NK-92 treated with Interleukin-12 subunit alpha and Interleukin-12 subunit beta, amount 100 ng/mL, for 24 hours (cell line): ENCODE measurements around the gene PDE2A.

ENCODE experiments used
- DNase-seq: peaks from one replicate; lab custom pipeline; 2025; lab: John Stamatoyannopoulos, UW

PDE2A gene

DNA sequence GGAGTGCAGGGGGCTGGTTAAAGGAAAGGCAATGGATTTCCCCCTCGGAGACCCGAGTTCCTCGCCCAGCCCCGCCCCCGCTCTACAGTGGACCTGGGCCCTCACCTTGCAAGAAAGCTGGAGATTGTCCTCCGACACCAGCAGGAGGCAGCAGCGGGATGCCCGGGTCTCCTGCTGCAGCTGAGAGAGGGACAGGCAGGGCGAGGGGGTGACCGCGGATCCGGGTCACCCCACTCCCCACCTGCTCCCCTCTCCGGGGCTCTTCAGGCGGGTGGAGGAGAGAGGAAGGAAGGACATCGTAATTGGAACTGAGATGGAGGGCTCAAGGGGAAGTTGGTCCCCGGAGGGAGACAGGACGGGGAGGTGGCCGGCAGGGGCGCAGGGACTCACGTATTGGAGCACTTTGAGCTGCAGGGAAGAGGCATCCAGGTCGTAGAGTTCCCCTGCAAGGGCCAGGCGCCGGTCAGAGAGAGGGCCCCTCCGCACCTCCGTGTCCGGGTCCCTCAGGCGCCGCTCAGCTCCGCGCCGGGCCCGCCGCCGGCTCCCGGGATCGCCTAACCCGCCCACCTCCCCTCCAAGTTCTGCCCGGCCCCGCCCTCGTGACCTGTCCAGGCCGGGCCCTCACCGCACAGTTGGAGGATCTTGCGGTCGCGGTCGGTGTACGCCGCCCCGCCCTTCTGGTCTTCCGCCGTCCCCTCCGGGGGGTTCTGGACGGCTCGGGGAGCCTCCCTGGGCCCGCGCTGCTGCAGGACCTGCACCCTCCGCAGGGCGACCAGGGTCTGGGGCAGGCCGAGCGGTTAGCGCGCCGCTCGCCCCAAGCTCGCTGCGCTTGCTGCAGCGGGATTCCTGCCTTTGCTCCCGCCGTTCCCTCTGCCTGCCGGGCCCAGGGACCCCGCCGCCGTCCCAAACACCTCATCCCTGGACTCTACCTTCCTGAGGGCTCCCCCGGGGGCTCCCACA is 84.1 kb downstream of the PDE2A start:
- no peak for DNase-seq

DNA sequence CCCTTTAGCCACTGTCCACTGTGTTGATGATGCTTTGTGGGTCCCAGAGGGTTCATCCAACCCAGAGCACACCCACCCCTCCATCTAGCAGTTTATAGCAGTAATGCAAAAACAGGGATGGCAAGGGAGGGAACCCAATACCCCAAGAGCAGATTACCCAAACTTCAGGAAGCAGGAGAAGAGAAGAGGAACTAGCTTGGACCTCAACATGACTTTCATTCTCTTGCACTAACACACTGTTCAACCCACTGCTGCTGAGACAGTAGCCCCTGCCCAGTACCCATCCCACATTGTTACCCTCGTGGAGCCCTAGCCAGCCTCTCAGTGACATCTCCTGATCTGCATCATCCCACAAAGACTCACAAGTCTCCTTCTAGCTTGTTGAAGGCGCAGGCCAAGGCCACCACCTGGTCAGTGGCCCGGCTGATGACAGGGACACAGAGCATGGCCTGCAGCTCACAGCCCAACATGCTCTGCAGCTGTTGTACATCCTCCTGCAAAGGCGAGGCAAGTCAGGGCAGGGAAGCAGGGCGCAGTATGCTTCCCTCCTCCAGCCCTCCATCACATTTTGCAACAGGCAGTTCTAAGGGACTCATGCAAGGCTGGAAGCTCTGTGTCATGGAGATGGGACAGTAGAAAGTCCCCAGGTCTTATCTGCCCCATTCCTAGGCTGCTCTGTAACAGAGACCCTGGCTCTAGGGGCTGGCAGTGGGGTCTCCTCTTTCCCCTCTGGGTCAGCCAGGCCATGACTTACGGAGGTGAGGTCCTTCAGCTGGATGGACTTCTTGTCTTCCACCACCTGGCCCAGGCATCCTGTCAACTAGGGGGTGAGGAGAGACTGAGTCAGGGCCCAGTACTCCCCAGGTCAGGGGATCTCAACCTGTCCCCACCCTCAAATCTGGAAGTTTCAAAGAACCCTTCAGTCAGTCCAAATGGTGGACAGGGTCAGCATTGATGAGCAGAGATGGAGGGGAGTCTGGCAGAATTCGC is 85.5 kb downstream of the PDE2A start:
- DNase-seq: no peak

- DNase-seq: no peak
Observed at GRCh38 chr11:72587696-72588095, 86.5 kb downstream of the PDE2A start.

- no peak for DNase-seq
Observed at GRCh38 chr11:72586321-72587090, 87.7 kb downstream of the PDE2A start.

GRCh38 chr11:72585762-72586311 is 88.4 kb downstream of the PDE2A start:
- peak; percentile 40 for DNase-seq

DNA sequence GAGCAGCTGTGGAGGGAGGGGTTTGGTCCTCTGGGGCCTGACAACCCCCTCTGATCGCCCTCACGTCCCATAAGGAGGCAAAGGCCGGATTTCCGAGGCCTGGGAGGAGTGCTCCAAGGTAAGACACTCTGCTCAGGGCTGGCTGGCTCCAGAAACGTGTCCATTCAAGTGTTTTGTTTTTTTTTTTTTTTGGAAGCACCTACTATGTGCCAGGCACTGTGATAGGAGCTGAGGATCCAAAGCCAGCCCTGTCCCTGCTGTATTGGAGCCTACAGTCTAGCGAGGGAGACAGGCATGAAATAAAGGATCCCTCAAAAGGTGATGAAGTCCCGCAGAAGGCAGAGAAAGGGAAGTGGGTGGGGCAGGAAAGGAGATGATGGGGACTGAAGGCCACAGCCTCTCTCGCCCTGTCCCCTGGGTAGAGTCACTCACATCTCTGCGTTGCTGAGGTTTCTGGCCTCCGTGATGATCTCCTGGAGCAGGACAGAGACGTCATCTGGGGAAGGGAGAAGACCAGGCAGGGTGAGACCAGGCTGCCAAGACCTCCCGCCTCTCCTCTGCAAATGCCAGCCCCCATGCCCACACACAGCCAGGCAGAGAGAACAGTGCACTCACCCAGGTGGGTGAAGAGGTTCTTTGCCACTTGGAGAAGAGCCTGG is 89.2 kb downstream of the PDE2A start:
- DNase-seq: no peak

DNA sequence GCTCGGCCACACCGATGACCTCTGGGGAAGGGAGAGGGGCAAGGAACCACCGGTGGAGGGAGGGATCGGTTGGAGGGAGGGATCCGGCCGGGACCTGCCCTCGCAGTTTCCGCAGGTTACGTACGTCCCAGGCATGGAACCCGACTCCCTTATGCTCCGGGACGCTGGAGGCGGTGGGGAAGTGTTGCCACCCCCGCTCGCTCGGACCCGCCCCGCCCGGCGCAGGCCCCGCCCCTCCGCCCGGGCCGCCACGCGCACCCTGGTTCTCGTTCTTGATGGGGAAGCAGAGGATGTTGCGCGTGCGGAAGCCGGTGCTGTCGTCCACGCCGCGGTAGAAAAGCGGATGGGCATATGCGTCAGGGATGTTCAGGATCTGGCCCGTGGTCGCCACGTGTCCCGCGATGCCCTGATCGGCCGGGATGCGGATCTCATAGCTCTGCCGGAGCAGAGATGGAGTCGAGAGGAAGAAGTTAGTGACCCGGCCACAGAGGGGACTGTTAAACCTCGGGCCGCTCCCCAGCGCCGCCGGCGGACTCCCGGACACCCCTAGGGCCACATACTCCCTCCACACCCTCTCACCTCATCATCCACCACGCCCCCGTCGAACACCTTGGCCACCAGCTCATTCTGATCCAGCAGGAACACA is 89.8 kb downstream of the PDE2A start:
- DNase-seq: no peak

DNA sequence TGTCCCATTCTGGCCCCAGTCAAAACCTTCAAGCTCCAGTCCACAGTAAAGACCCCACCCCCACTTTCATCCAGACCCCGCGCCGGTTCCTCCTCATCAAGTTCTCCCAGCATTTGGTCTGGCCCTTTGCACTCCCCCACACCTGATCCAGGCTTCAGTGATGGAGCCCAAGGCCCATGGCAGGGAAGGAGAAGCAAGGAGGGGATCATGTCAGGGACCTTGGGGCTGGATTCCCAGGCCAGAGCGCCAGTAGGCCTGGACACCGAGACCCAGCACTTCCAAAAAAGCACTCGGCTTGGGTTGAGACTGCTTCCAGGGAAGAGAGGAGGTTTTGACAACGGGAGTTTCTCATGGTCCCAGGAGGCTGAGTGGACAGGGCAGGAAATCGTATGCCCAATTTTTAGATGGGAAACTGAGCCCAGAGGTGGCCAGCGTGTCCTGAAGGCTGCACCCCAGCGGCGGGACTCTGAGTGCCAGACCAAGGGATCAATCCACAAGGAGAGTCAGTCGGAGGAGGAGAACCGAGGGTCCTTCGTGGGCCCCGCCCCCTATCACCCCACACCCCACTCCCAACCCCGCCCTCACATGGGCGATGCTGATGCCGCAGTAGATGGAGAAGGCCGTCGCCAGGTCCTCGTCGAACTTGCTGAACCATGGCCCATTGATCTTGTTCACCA is 90.5 kb downstream of the PDE2A start:
- no peak for DNase-seq

DNA sequence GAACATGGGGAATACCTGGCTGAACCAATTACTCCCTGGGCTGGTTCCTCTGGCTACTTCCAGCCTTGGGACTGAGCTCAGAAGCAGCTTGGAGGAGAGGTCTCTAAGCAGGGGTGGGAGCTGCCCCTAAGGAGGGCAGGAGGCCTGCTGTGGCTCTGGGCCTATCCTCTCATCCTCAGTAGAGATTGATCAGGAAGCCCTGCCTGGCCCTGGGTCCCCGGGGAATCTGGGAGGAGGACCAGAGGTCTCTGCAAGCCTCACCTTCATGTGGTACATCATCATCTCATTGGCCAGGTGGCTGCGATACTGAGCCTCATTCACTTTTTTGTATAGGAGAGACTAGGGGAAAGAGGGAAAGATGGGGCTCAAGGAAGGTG is 91.1 kb downstream of the PDE2A start:
- DNase-seq: no peak

- DNase-seq: no peak
Observed at GRCh38 chr11:72582206-72583176, 91.7 kb downstream of the PDE2A start.

GRCh38 chr11:72581067-72581466 is 93.2 kb downstream of the PDE2A start:
- DNase-seq: no peak

DNA sequence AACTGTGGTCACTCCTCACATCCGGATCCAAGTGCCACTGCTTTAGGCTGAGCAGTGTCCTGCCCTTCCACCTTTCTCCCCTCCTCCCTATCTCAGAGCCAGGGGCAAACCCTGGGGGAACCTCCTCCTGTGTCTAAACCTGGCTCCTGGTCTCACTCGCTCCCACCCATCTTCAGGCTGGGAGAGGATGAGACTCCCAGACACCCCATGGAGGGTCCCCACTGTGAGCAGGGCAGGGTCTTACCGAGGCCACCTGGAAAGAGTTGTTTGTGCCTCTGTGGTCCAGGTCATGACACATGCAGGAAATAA is 93.6 kb downstream of the PDE2A start:
- DNase-seq: no peak

DNA sequence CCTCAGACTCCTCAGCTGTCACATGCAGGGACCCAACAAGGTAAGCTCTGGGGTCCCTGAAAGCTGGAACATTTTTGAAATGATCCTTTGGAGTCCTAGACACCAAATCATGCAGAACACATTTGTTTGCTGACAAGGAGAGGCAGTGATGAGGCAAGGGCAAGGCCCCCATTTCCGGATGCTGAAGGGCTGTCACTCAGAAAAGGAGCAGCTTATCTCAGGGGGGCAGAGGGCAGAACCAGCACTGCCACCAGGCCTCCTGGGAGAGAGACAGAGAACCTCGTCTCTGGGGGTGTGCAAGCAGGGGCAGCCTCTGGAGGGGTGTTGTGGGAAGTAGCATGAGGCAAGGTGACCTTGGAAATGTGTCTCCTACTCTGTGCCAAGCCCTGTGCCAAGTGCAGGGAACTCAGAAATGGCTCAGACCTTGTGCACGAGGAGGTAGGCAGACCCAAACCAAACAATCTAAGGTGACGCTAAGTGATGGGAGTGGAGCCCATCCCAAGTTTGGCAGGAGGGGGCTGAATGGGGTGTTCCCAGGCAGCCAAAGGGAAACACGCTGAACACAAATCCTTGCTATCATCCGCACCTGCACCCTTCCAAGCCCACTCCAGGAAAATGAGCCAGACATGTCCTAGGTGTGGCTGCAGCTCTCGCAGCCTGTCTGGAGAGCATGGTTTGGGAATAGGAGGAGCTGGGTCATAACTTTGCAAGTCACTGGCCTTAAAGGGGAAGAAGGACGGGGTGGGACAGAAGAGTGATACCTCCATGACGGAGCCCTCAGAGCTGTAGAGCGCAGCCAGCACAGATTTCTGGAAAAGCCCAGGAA is 94.2 kb downstream of the PDE2A start:
- no peak for DNase-seq

DNA sequence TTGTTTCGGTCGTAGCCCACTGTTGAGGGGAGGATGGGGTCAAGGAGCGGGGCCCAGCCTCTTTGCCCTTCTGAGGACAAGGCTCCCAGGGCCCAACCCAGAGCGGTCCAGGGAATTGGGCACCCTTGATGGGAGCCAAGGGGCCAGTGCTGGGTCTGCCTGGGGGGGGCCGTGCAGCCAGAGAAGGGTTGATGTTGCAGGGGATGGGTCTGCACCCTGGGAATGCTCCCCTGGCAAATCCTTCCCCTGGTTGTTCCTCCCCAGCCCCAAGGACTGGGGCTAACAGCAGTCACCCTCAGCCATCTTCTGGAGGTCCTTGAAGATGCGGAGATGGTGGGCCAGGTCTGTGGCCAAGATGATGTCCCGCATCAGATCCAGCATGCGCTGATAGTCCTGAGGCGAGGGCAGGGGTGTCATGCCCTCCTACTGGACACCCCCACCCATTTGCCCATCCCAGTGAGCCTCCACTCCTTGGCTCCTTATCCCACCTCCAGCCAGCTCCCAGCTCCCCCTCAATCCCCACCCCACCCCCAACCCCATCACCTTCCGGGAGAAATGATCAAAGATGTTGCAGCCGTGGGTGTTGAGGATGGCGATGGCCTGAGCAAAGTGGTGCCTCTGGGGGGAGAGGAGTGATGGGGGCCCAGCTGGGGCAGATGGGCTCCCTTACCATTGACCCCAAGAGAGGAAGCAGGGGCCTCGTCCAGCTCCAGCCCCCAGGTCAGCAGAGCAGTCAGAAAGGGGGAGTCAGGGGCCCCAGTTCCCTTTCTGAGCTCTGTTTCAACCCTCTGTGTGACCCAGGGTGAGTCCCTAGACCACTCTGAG is 95.0 kb downstream of the PDE2A start:
- DNase-seq: no peak

GRCh38 chr11:72578566-72578965 is 95.7 kb downstream of the PDE2A start:
- DNase-seq: no peak

- no peak for DNase-seq
Observed at GRCh38 chr11:72578051-72578450, 96.2 kb downstream of the PDE2A start.

DNA sequence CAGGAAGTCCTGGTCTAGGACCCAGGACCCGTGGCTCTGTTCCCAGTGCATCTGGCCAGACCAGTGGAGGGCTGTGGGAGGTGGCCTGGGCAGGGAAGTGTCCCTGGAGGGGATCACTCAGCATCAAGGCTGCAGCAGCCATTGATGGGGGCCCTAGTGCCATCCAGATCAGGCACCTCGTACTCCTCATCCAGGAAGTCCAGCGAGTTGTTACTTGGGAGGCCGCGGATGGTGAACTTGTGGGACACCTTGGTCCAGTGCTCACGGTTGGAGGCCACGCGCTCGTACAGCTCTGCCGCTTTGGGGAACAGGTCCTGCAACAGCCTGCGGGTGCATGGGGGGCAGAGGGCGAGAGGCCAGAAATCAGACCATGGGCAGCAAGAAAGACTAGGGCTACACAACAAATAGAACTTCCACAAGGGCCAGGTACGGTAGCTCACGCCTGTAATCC is 96.9 kb downstream of the PDE2A start:
- DNase-seq: no peak
